HEK293 (cell line): Measurements from ENCODE around the gene C5orf63.

ENCODE experiments used
- ZNF184 ChIP-seq: fragments of 450-650 bp; IDR thresholded peaks from 2 replicates; pipeline ENCODE4 v1.5.1; 2018; ENCODE audit warnings: missing biosample characterization, mild to moderate bottlenecking, missing genetic modification characterization
- ZNF621 ChIP-seq: fragments of 450-650 bp; formaldehyde crosslinking; IDR thresholded peaks from 2 replicates; pipeline ENCODE4 v1.5.1; 2017; ENCODE audit warnings: missing biosample characterization, missing genetic modification characterization
- TF ChIP-seq, protein P1 (sequence below): fragments of 450-650 bp; formaldehyde crosslinking; IDR thresholded peaks from 2 replicates; pipeline ENCODE4 v1.5.1; 2016; ENCODE audit warnings: missing biosample characterization, missing genetic modification characterization
- TF ChIP-seq, protein P2 (sequence below): fragments of 450-650 bp; IDR thresholded peaks from 2 replicates; pipeline ENCODE4 v1.5.1; 2018; ENCODE audit warnings: missing biosample characterization, missing genetic modification characterization

DNA sequence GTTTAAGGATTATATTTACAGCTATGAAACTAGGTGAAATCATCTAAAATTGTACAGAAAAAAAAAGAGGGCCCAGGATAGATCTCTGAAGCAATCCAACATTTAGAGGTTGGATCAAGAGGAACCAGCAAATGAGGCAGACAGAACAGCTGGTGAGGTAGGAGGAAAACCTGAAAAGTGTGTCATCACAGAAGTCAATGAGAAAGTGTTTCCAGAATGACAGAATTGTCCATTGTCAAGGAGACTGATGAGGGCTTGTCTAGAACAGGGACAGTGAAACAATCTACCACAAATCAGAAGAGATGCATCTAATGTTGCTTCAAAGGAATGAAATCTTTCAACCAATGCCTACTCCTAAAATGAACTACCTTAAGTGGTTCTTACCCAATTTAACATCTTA lies 6.6 kb downstream of the C5orf63 start:
- TF ChIP-seq, protein P1, sequence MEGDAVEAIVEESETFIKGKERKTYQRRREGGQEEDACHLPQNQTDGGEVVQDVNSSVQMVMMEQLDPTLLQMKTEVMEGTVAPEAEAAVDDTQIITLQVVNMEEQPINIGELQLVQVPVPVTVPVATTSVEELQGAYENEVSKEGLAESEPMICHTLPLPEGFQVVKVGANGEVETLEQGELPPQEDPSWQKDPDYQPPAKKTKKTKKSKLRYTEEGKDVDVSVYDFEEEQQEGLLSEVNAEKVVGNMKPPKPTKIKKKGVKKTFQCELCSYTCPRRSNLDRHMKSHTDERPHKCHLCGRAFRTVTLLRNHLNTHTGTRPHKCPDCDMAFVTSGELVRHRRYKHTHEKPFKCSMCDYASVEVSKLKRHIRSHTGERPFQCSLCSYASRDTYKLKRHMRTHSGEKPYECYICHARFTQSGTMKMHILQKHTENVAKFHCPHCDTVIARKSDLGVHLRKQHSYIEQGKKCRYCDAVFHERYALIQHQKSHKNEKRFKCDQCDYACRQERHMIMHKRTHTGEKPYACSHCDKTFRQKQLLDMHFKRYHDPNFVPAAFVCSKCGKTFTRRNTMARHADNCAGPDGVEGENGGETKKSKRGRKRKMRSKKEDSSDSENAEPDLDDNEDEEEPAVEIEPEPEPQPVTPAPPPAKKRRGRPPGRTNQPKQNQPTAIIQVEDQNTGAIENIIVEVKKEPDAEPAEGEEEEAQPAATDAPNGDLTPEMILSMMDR (tag by site-specific recombination) = no peak
- no peak for TF ChIP-seq ZNF621 (tag by site-specific recombination)
- TF ChIP-seq, protein P2, sequence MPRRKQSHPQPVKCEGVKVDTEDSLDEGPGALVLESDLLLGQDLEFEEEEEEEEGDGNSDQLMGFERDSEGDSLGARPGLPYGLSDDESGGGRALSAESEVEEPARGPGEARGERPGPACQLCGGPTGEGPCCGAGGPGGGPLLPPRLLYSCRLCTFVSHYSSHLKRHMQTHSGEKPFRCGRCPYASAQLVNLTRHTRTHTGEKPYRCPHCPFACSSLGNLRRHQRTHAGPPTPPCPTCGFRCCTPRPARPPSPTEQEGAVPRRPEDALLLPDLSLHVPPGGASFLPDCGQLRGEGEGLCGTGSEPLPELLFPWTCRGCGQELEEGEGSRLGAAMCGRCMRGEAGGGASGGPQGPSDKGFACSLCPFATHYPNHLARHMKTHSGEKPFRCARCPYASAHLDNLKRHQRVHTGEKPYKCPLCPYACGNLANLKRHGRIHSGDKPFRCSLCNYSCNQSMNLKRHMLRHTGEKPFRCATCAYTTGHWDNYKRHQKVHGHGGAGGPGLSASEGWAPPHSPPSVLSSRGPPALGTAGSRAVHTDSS (tag by site-specific recombination) = no peak
- no peak for TF ChIP-seq ZNF184 (tag by site-specific recombination)
